Ovary (tissue), 9 donors: ENCODE results near the gene MYL5. TPM values are rescaled to one million over a fixed set of nuclear protein-coding genes. Genes with fewer than 3 reads are reported as not detected.

Source experiments
- DNase-seq, 5 donors: peaks; one replicate each; pipeline ENCODE4 v3.0.0-alpha.2; 2019 to 2020
- H3K27ac ChIP-seq, 2 donors: fragments of 200-600 bp; one replicate each; pipeline versions ENCODE4 v1.5.1 to v1.8.0; 2019 to 2022
- H3K27me3 ChIP-seq: fragments of 200-600 bp; one replicate; pipeline ENCODE4 v1.8.0; 2022
- H3K36me3 ChIP-seq: fragments of 200-600 bp; sonication (generic); one replicate; pipeline ENCODE4 v1.5.1; 2019
- H3K4me1 ChIP-seq: one replicate; pipeline ENCODE4 v1.8.1; 2013; ENCODE audit warnings: mild to moderate bottlenecking, moderate library complexity; ENCODE audit not compliant: insufficient read depth
- H3K4me3 ChIP-seq: fragments of 200-600 bp; sonication (generic); one replicate; pipeline ENCODE4 v1.5.1; 2017
- H3K9me3 ChIP-seq, 2 donors: fragments of 200-600 bp in 1 of 2; sonication (generic) in 1 of 2; one replicate each; pipeline versions ENCODE4 v1.5.1 to v1.8.1; 2013 to 2019; ENCODE audit warnings: mild to moderate bottlenecking in 1 of 2, moderate library complexity in 1 of 2
- CTCF ChIP-seq, 3 donors: fragments of 450-650 bp in 2 of 3; fragments of 200-600 bp in 1 of 3; IDR thresholded peaks; one replicate each; pipeline versions ENCODE4 v1.5.1 to v1.8.0; 2016 to 2022; ENCODE audit warnings: antibody characterized with exemption in 3 of 3, mild to moderate bottlenecking in 1 of 3
- EP300 ChIP-seq: sonication (generic); formaldehyde crosslinking; IDR thresholded peaks from one replicate; pipeline ENCODE4 v1.6.1; 2017; ENCODE audit warnings: antibody characterized with exemption
- POLR2A ChIP-seq: fragments of 450-650 bp; IDR thresholded peaks from one replicate; pipeline ENCODE4 v1.6.1; 2017; ENCODE audit warnings: antibody characterized with exemption, mild to moderate bottlenecking, moderate library complexity
- WGBS, 3 donors: extraction: QIAGEN DNeasy Blood & Tissue Kit in 1 of 3; methylation state at CpG; one replicate each; pipeline versions ENCODE4 v1.1.5 to v1.1.7; 2013 to 2017; 5-methylcytosine and 5-hydroxymethylcytosine counted together
- intact Hi-C, 4 donors: fragments of 100-400 bp; cut with DNase I; formaldehyde crosslinking; loops; one replicate each; pipeline versions ENCODE4 v1.11.0 to v1.15.1; 2022 to 2023
- polyA plus RNA-seq, 2 donors: library from polyadenylated mRNA; stranded (reverse); fragments of 200-250 nt in 1 of 2; fragments of 350-450 nt in 1 of 2; fragmentation: Illumina TruSeq in 1 of 2; extraction: RNeasy Lipid Tissue Mini Kit (QIAGEN cat#74804) in 1 of 2; gene quantifications; one replicate each; pipeline ENCODE4 v1.2.3, GENCODE V29; 2013 to 2014
- total RNA-seq, 7 donors: library from RNA; depleted of rRNA in 2 of 7; stranded (reverse); fragments of >200 nt in 2 of 7; fragmentation: NEBNext Ultra II Directional in 3 of 7; extraction: Animal tissue kit (Norgen Biotek cat#: 25700) in 3 of 7; gene quantifications; one replicate each; pipeline versions ENCODE4 v1.1.0 to v1.2.4, GENCODE V29; 2016 to 2023
- donor health status: DM: no; HTN: no; CAD: no; lungs with moderate emphysema.
- donor health status: DM: no; HTN: no; CAD: no.
- donor health status: Bipolar disorder and iron deficiency.
- donor health status: DM: yes; HTN: yes; CAD: no.
- donor health status: DM: no; HTN: no; CAD: no.
- donor health status: DM: yes; HTN: yes; CAD: no.

MYL5 gene
- total and polyA plus RNA-seq, 9 donors, result 4.0 to 18.3 (median 9.3) TPM

GRCh38 chr4:683982-684622 is 9.8 kb downstream of the MYL5 start:
- intact Hi-C loops, result no loop called here
- DNase-seq, result peak in 4 of 5 donors; percentile 48 to 67 (median 52)
- H3K36me3 ChIP-seq, result no peaks in the 10 kb centered on the region
- no peak overlapping the region for H3K4me3 ChIP-seq
- 27 to 39% (median 34%) methylated on average over 19 of the region's 19 CpGs for WGBS, 3 donors
- TF ChIP-seq POLR2A, result no peak
- TF ChIP-seq EP300, result no peak
- no peak for TF ChIP-seq CTCF (IDR thresholded peaks at IDR 0.05)
- H3K27me3 ChIP-seq, result no peaks in the 10 kb centered on the region
- H3K9me3 ChIP-seq, result no peaks in the 10 kb centered on the region
- H3K4me1 ChIP-seq, result no peaks in the 10 kb centered on the region
- H3K27ac ChIP-seq, result no peak overlapping the region

- intact Hi-C loops, result no loop called here
- H3K4me1 ChIP-seq, result no peaks in the 10 kb centered on the region
- DNase-seq, result peak in 1 of 5 donors; percentile 14
- H3K27me3 ChIP-seq, result no peaks in the 10 kb centered on the region
- H3K9me3 ChIP-seq, result no peaks in the 10 kb centered on the region
- TF ChIP-seq CTCF (IDR thresholded peaks at IDR 0.05), result no peak
- no peak for TF ChIP-seq EP300
- no peak for TF ChIP-seq POLR2A
- no peak overlapping the region for H3K27ac ChIP-seq
- 64 to 67% (median 65%) methylated on average over 20 to 21 of the region's 21 CpGs for WGBS, 3 donors
- no peak overlapping the region for H3K4me3 ChIP-seq
- no peaks in the 10 kb centered on the region for H3K36me3 ChIP-seq
Observed at GRCh38 chr4:684623-685327, 10.4 kb downstream of the MYL5 start.

- DNase-seq, result no peak
Observed at GRCh38 chr4:685679-686412, 11.5 kb downstream of the MYL5 start.

More at GRCh38 chr4:685679-686412, 11.5 kb downstream of the MYL5 start:
- H3K4me3 ChIP-seq, result no peak overlapping the region
- intact Hi-C loops, result no loop called here
- H3K27ac ChIP-seq, result no peak overlapping the region
- WGBS, 3 donors, result 88 to 94% (median 90%) methylated on average over 36 to 37 of the region's 37 CpGs
- no peaks in the 10 kb centered on the region for H3K36me3 ChIP-seq
- no peaks in the 10 kb centered on the region for H3K9me3 ChIP-seq
- H3K4me1 ChIP-seq, result no peaks in the 10 kb centered on the region
- TF ChIP-seq CTCF (IDR thresholded peaks at IDR 0.05) (no peak), POLR2A (no peak), EP300 (no peak)
- H3K27me3 ChIP-seq, result no peaks in the 10 kb centered on the region
